ENCODE results near the gene KCND3. TPM values are rescaled to one million over a fixed set of nuclear protein-coding genes. Genes with fewer than 3 reads are reported as not detected.

Gene KCND3
- total and polyA plus RNA-seq, 2 of the 4 experiments (the other 2 are of a cell fraction): under 0.01 to 0.03 TPM

DNA sequence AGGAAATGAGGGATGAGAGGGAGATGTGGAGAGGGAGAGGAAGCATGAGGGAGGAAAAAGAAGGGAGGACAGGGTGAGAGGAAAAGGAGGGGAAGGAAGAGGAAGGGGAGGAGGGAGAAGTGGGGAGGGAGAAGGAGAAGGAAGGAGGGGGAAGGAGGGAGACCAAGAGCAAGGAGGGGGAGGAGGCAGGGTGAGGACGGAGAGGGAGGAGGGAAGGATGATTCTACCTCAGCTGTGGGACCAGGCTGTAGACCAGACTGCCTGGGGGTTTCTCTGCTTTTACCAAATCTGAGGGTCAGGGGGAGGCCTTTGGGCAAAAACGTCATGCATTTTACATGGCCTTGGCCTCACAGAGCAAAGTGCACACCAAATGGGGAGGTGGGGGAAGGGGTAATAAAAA is 94.5 kb downstream of the KCND3 start:
- no peak overlapping the region for H4K8ac ChIP-seq (ENCODE audit: low read depth in 2 of 2, low read length in 2 of 2)
- no TSS peak for BruUV-seq (replicated peaks)
- no peak overlapping the region for H3K4ac ChIP-seq (ENCODE audit: low read depth, low read length)
- H2AK5ac ChIP-seq (ENCODE audit: low read depth, low read length): no peak overlapping the region
- H3K4me1 ChIP-seq (ENCODE audit: control insufficient read depth, insufficient read depth, low read length): no peaks in the 10 kb centered on the region
- H3K27ac ChIP-seq (ENCODE audit: insufficient read depth, low read length): no peak overlapping the region
- in situ Hi-C loops (cut with MboI; ENCODE audit: low sequenced_read_pairs) (no loop called here), intact Hi-C loops (cut with micrococcal nuclease) (no loop called here), dilution Hi-C loops (cut with HindIII; ENCODE audit: low sequenced_read_pairs, unreplicated experiment) (no loop called here)
- no peak overlapping the region for H2BK20ac ChIP-seq (ENCODE audit: low read depth, low read length)
- TF ChIP-seq RFX5 (IDR thresholded peaks at IDR 0.05; ENCODE audit: low read depth, low read length) (no peak), POLR2A (IDR thresholded peaks at IDR 0.05; ENCODE audit: low read depth, low read length) (no peak), MAFK (IDR thresholded peaks at IDR 0.05; ENCODE audit: low read depth, low read length) (no peak)
- TF ChIP-seq, protein P1, sequence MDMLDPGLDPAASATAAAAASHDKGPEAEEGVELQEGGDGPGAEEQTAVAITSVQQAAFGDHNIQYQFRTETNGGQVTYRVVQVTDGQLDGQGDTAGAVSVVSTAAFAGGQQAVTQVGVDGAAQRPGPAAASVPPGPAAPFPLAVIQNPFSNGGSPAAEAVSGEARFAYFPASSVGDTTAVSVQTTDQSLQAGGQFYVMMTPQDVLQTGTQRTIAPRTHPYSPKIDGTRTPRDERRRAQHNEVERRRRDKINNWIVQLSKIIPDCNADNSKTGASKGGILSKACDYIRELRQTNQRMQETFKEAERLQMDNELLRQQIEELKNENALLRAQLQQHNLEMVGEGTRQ (IDR thresholded peaks at IDR 0.05; ENCODE audit: low read depth, low read length): no peak
- TF ChIP-seq, protein P2, sequence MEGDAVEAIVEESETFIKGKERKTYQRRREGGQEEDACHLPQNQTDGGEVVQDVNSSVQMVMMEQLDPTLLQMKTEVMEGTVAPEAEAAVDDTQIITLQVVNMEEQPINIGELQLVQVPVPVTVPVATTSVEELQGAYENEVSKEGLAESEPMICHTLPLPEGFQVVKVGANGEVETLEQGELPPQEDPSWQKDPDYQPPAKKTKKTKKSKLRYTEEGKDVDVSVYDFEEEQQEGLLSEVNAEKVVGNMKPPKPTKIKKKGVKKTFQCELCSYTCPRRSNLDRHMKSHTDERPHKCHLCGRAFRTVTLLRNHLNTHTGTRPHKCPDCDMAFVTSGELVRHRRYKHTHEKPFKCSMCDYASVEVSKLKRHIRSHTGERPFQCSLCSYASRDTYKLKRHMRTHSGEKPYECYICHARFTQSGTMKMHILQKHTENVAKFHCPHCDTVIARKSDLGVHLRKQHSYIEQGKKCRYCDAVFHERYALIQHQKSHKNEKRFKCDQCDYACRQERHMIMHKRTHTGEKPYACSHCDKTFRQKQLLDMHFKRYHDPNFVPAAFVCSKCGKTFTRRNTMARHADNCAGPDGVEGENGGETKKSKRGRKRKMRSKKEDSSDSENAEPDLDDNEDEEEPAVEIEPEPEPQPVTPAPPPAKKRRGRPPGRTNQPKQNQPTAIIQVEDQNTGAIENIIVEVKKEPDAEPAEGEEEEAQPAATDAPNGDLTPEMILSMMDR (conservative IDR thresholded peaks at IDR 0.05; ENCODE audit: low read depth, low read length): no peak
- H2BK120ac ChIP-seq (ENCODE audit: low read depth, low read length): no peak overlapping the region
- H3K27me3 ChIP-seq (ENCODE audit: control insufficient read depth, insufficient read depth, low read length): peaks cover 26% of the 10 kb centered on the region; the same call in 1 of the 2 replicates
- H3K4me3 ChIP-seq (ENCODE audit: insufficient read depth, low read depth, low read length): no peak overlapping the region
- POLR2A ChIA-PET (ENCODE audit: unreplicated experiment): no interaction called here
- H3K4me2 ChIP-seq (ENCODE audit: low read depth, low read length): no peak overlapping the region
- WGBS, 2 experiments (ENCODE audit: extremely low coverage in 2 of 2, insufficient read length in 1 of 2): no CpG with 5 or more reads among the region's 2 CpGs
- no peak overlapping the region for H3K56ac ChIP-seq (ENCODE audit: extremely low read depth, insufficient read depth, low read length)
- H3K9me3 ChIP-seq (ENCODE audit: control insufficient read depth, insufficient read depth, low read length): no peaks in the 10 kb centered on the region
- CTCF ChIA-PET: no interaction called here
- H4K91ac ChIP-seq (ENCODE audit: insufficient read depth, low read depth, low read length): no peak overlapping the region
- no peak overlapping the region for H2AK9ac ChIP-seq (replicated peaks; ENCODE audit: low read depth, low read length, poor library complexity)
- ATAC-seq (ENCODE audit: low read depth) (no peak), DNase-seq (no peak)
- no peaks in the 10 kb centered on the region for H3K36me3 ChIP-seq (ENCODE audit: control insufficient read depth, insufficient read depth, low read length)
- no peak overlapping the region for H4K5ac ChIP-seq (ENCODE audit: low read depth, low read length)
- no peak overlapping the region for H3K23ac ChIP-seq (ENCODE audit: low read depth, low read length)
- H3K9me1 ChIP-seq (ENCODE audit: insufficient read depth, low read length): no peaks in the 10 kb centered on the region; the same call in 1 of the 2 replicates
- H2AFZ ChIP-seq (replicated peaks; ENCODE audit: low read length, poor library complexity): no peak overlapping the region
- no peaks in the 10 kb centered on the region for H4K20me1 ChIP-seq (ENCODE audit: insufficient read depth, low read length)
- H2BK5ac ChIP-seq (ENCODE audit: low read depth, low read length, poor library complexity, severe bottlenecking): no peak overlapping the region
- H3K9ac ChIP-seq (ENCODE audit: low read depth, low read length): no peak overlapping the region
- no peak overlapping the region for H3K14ac ChIP-seq (replicated peaks; ENCODE audit: low read depth, low read length)
- no peak overlapping the region for H3K18ac ChIP-seq (ENCODE audit: low read depth, low read length)
- H3K79me1 ChIP-seq (ENCODE audit: low read depth in 1 of 2, low read length in 2 of 2): no peaks in the 10 kb centered on the region
- H2BK15ac ChIP-seq (ENCODE audit: low read depth, low read length): no peak overlapping the region

Measured in IMR-90 (cell line).